Forelimb muscle (tissue), 1 donor: ENCODE measurements around the gene ECE1. TPM values are rescaled to one million over a fixed set of nuclear protein-coding genes. Genes with fewer than 3 reads are reported as not detected.

Experiments
- DNase-seq: peaks from one replicate; pipeline ENCODE4 v3.0.0-alpha.2; 2013; ENCODE audit warnings: low read depth
- polyA plus RNA-seq: library from polyadenylated mRNA; unstranded; fragments of 120-200 nt; gene quantifications from one replicate; pipeline ENCODE4 v1.2.1, GENCODE V29; 2013; ENCODE audit not compliant: insufficient read length

ECE1 gene
- 29.1 TPM for polyA plus RNA-seq

GRCh38 chr1:21289700-21290545, at the start of gene ECE1:
Gene ECE1, minus strand, starts transcription at chr1:21290463. Its CDS starts 49 bp downstream, at chr1:21290414.
- DNase-seq = no peak

GRCh38 chr1:21339356-21340229, 49.3 kb upstream of the ECE1 start:
- DNase-seq = no peak

GRCh38 chr1:21338573-21339355, 48.5 kb upstream of the ECE1 start:
- DNase-seq = peak; percentile 70

GRCh38 chr1:21337928-21338572, 47.8 kb upstream of the ECE1 start:
- peak; percentile 74 for DNase-seq

- no peak for DNase-seq
Observed at GRCh38 chr1:21337454-21337927, 47.2 kb upstream of the ECE1 start.

GRCh38 chr1:21337010-21337437, 46.8 kb upstream of the ECE1 start:
- no peak for DNase-seq

GRCh38 chr1:21335750-21336224, 45.5 kb upstream of the ECE1 start:
- no peak for DNase-seq

GRCh38 chr1:21335088-21335691, 44.9 kb upstream of the ECE1 start:
- DNase-seq = no peak

- DNase-seq = no peak
Observed at GRCh38 chr1:21334214-21335087, 44.2 kb upstream of the ECE1 start.

GRCh38 chr1:21333824-21334213, 43.6 kb upstream of the ECE1 start:
- no peak for DNase-seq

- no peak for DNase-seq
Observed at GRCh38 chr1:21332554-21333311, 42.5 kb upstream of the ECE1 start.

- no peak for DNase-seq
Observed at GRCh38 chr1:21331752-21332478, 41.7 kb upstream of the ECE1 start.

GRCh38 chr1:21330544-21330943, 40.3 kb upstream of the ECE1 start:
- DNase-seq = no peak

- DNase-seq = no peak
Observed at GRCh38 chr1:21329209-21329844, 39.1 kb upstream of the ECE1 start.

GRCh38 chr1:21327566-21328323, 37.5 kb upstream of the ECE1 start:
- no peak for DNase-seq

GRCh38 chr1:21326861-21327344, 36.6 kb upstream of the ECE1 start:
- DNase-seq = no peak
